GM23338 (cell line): Measurements from ENCODE around the gene ZEB2. TPM values are rescaled to one million over a fixed set of nuclear protein-coding genes. Genes with fewer than 3 reads are reported as not detected.

Source experiments
- ATAC-seq: fragments of 200-7000 bp; cut with Tn5 transposase; 3 replicates; pipeline ENCODE4 v1.9.1; 2020
- DNase-seq: peaks from one replicate; pipeline ENCODE4 v3.0.0-alpha.2; 2015; ENCODE audit warnings: low spot score
- H2AFZ ChIP-seq: fragments of 200-600 bp; sonication (generic); 2 replicates; pipeline ENCODE4 v1.8.0; 2016; ENCODE audit warnings: antibody characterized with exemption, mild to moderate bottlenecking, moderate library complexity
- H3F3A ChIP-seq: fragments of 200-600 bp; sonication (generic); replicated peaks from 2 replicates; pipeline ENCODE4 v1.8.0; 2017; ENCODE audit warnings: antibody characterized with exemption, mixed run types, low read depth
- H3K27ac ChIP-seq: fragments of 200-600 bp; sonication (generic); 2 replicates; pipeline ENCODE4 v1.6.1; 2016; ENCODE audit warnings: low read depth
- H3K27me3 ChIP-seq: fragments of 200-600 bp; sonication (generic); 2 replicates; pipeline ENCODE4 v1.8.0; 2016; ENCODE audit warnings: mild to moderate bottlenecking, mixed run types, moderate library complexity; ENCODE audit not compliant: insufficient read depth
- H3K36me3 ChIP-seq: fragments of 200-600 bp; sonication (generic); 2 replicates; pipeline ENCODE4 v1.8.0; 2016; ENCODE audit warnings: mild to moderate bottlenecking; ENCODE audit not compliant: insufficient read depth
- H3K4me1 ChIP-seq: fragments of 200-600 bp; sonication (generic); 2 replicates; pipeline ENCODE4 v1.8.0; 2016; ENCODE audit warnings: mild to moderate bottlenecking, moderate library complexity; ENCODE audit not compliant: insufficient read depth
- H3K4me2 ChIP-seq: fragments of 200-600 bp; sonication (generic); 2 replicates; pipeline ENCODE4 v1.7.1; 2017; ENCODE audit warnings: mixed run types
- H3K4me3 ChIP-seq: fragments of 200-600 bp; sonication (generic); 2 replicates; pipeline ENCODE4 v1.6.1; 2016; ENCODE audit warnings: mixed run types
- H3K79me2 ChIP-seq: fragments of 200-600 bp; sonication (generic); replicated peaks from 2 replicates; pipeline ENCODE4 v1.8.0; 2017; ENCODE audit warnings: mild to moderate bottlenecking; ENCODE audit not compliant: insufficient read depth
- H3K9me2 ChIP-seq: fragments of 200-600 bp; sonication (generic); 2 replicates; pipeline ENCODE4 v1.8.0; 2017; ENCODE audit not compliant: insufficient read depth
- H4K20me1 ChIP-seq: fragments of 200-600 bp; sonication (generic); replicated peaks from 2 replicates; pipeline ENCODE4 v1.8.0; 2017; ENCODE audit warnings: mild to moderate bottlenecking; ENCODE audit not compliant: insufficient read depth
- H3K27ac Mint-ChIP-seq: 2 replicates; pipeline ENCODE4 v1.8.0; 2020; ENCODE audit warnings: inconsistent platforms, mild to moderate bottlenecking, moderate library complexity, mixed read lengths
- H3K27me3 Mint-ChIP-seq: 3 replicates; pipeline ENCODE4 v1.8.0; 2022; ENCODE audit warnings: low read depth, mild to moderate bottlenecking, moderate library complexity, mixed read lengths, inconsistent platforms; ENCODE audit not compliant: insufficient read depth, poor library complexity
- H3K36me3 Mint-ChIP-seq: 3 replicates; pipeline ENCODE4 v1.8.0; 2021; ENCODE audit warnings: low read depth, mild to moderate bottlenecking, inconsistent platforms, moderate library complexity, mixed read lengths
- H3K4me1 Mint-ChIP-seq: 3 replicates; pipeline ENCODE4 v1.8.0; 2020; ENCODE audit warnings: mild to moderate bottlenecking, inconsistent platforms, mixed read lengths
- H3K4me3 Mint-ChIP-seq: 3 replicates; pipeline ENCODE4 v1.8.0; 2021; ENCODE audit warnings: moderate library complexity, mild to moderate bottlenecking, inconsistent platforms, mixed read lengths
- H3K9me3 Mint-ChIP-seq: 3 replicates; pipeline ENCODE4 v1.8.0; 2020; ENCODE audit warnings: moderate library complexity, mild to moderate bottlenecking, inconsistent platforms, mixed read lengths
- CREB1 ChIP-seq: fragments of 250-450 bp; sonication (Bioruptor Pico); IDR thresholded peaks from 2 replicates; pipeline ENCODE4 v1.5.0; 2020; ENCODE audit warnings: low read depth, mild to moderate bottlenecking, moderate library complexity
- EZH2 ChIP-seq: fragments of 200-600 bp; sonication (generic); IDR thresholded peaks from one replicate; pipeline ENCODE4 v1.8.0; 2017; ENCODE audit warnings: antibody characterized with exemption, mild to moderate bottlenecking, low read depth; ENCODE audit not compliant: unreplicated experiment
- EZH2phosphoT487 ChIP-seq: fragments of 200-600 bp; sonication (generic); IDR thresholded peaks from one replicate; pipeline ENCODE4 v1.8.1; 2018; ENCODE audit warnings: antibody characterized with exemption; ENCODE audit not compliant: unreplicated experiment
- JUNB ChIP-seq: IDR thresholded peaks from one replicate; pipeline ENCODE4 v1.6.1; 2016; ENCODE audit warnings: antibody characterized with exemption; ENCODE audit not compliant: unreplicated experiment
- NANOG ChIP-seq: IDR thresholded peaks from 2 replicates; pipeline ENCODE4 v1.6.1; 2016; ENCODE audit warnings: antibody characterized with exemption, borderline replicate concordance
- POLR2AphosphoS5 ChIP-seq: IDR thresholded peaks from 2 replicates; pipeline ENCODE4 v1.6.1; 2016; ENCODE audit warnings: antibody characterized with exemption, low read depth
- STAT1 ChIP-seq: IDR thresholded peaks from one replicate; pipeline ENCODE4 v1.6.1; 2016; ENCODE audit warnings: antibody characterized with exemption; ENCODE audit not compliant: unreplicated experiment
- ZNF114 ChIP-seq: fragments of 250-450 bp; sonication (Bioruptor Pico); IDR thresholded peaks from 2 replicates; pipeline ENCODE4 v1.5.0; 2020; ENCODE audit warnings: mild to moderate bottlenecking, moderate library complexity
- ZNF331 ChIP-seq: fragments of 250-450 bp; sonication (Bioruptor Pico); IDR thresholded peaks from 2 replicates; pipeline ENCODE4 v1.5.0; 2020; ENCODE audit warnings: low read depth, mild to moderate bottlenecking, moderate library complexity
- polyA plus RNA-seq: library from polyadenylated mRNA; unstranded; fragments of >200 nt; fragmentation: Nextera tagmentation; extraction: Ambion mirVana; gene quantifications from 2 replicates; pipeline ENCODE4 v1.2.1, GENCODE V29; 2016
- total RNA-seq: library from RNA; depleted of rRNA; stranded (reverse); fragments of >200 nt; shearing (Covaris generic); gene quantifications from 2 replicates; pipeline ENCODE4 v1.2.3, GENCODE V29; 2014
- TF ChIP-seq, protein P1 (sequence below): IDR thresholded peaks from 2 replicates; pipeline ENCODE4 v1.6.1; 2016; ENCODE audit warnings: antibody characterized with exemption
- TF ChIP-seq, protein P2 (sequence below), 2 experiments: fragments of 200-600 bp in 1 of 2; sonication (generic) in 1 of 2; conservative IDR thresholded peaks; 2 replicates each; pipeline versions ENCODE4 v1.5.1 to v1.6.1; 2016 to 2017; ENCODE audit warnings: antibody characterized with exemption in 2 of 2, low read depth in 2 of 2, mild to moderate bottlenecking in 2 of 2, moderate library complexity in 1 of 2
- TF ChIP-seq, protein P3 (sequence below): IDR thresholded peaks from one replicate; pipeline ENCODE4 v1.6.1; 2018; ENCODE audit warnings: antibody characterized with exemption; ENCODE audit not compliant: unreplicated experiment
- TF ChIP-seq, protein P4 (sequence below): fragments of 250-450 bp; sonication (Bioruptor Pico); IDR thresholded peaks from 2 replicates; pipeline ENCODE4 v1.5.0; 2020; ENCODE audit warnings: mild to moderate bottlenecking, moderate library complexity

Gene ZEB2
- total and polyA plus RNA-seq, 2 experiments from 2014 or later, result 0.45 TPM; not detected in 1

DNA sequence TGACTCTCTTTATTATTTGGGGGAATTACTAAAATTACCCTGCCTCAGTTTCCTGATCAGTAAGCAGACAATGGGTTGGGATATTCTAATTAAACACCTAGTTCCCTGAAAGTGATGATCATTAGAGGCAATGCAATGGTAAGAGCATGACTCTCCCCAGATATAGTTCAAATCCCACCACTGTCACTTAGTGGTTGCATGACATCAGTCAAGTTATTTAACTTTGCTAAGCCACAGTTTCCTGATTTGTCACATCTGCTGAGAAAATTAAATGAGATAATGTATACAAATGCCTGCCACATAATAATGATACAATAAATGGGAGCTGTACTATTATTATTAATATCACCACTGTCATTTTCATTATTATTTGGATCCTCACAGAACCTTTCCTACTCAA lies 29.9 kb downstream of the ZEB2 start (continued):
- no peak for TF ChIP-seq EZH2
- TF ChIP-seq EZH2phosphoT487, result no peak
- no peak for TF ChIP-seq ZNF114
- no peak for TF ChIP-seq NANOG
- TF ChIP-seq POLR2AphosphoS5, result no peak
- no peak for TF ChIP-seq ZNF331

DNA sequence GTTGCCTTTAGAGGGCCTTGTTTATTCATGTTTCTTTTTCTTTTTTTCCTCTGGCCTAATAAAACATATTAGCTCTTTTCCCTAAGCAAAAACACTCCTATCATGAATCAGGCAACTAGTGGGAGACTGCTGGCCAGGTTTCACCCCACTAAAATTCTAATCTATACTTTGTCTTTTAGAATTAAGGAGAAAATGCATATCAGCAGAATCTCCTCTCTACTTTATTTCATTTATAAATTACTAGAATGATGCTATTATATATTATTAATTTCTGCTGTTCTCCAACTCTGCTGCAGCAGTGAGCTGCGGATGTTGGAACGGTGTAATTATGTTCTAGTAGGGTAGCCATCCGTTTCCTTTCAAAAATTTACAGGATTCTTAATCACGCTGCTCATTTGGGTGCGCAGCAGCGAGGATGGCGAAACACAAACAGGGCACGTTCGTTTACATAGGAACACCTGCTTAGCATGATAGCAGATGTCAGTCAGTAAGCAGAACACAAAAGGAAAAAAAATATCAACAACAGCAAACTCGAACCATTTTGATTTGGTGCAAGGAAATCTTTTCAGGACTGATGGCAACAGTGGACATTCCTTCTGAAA lies 30.5 kb downstream of the ZEB2 start:
- Mint-ChIP-seq H3K4me1 (no peaks in the 10 kb centered on the region), H3K27me3 (no peaks in the 10 kb centered on the region), H3K36me3 (no peaks in the 10 kb centered on the region), H3K4me3 (no peak overlapping the region), H3K27ac (no peak overlapping the region), H3K9me3 (no peaks in the 10 kb centered on the region)
- H4K20me1 ChIP-seq, result no peaks in the 10 kb centered on the region
- H3K4me1 ChIP-seq, result no peaks in the 10 kb centered on the region
- H3K36me3 ChIP-seq, result no peaks in the 10 kb centered on the region
- no peak for ATAC-seq
- no peaks in the 10 kb centered on the region for H3K79me2 ChIP-seq
- no peaks in the 10 kb centered on the region for H3K9me2 ChIP-seq
- TF ChIP-seq, protein P1, sequence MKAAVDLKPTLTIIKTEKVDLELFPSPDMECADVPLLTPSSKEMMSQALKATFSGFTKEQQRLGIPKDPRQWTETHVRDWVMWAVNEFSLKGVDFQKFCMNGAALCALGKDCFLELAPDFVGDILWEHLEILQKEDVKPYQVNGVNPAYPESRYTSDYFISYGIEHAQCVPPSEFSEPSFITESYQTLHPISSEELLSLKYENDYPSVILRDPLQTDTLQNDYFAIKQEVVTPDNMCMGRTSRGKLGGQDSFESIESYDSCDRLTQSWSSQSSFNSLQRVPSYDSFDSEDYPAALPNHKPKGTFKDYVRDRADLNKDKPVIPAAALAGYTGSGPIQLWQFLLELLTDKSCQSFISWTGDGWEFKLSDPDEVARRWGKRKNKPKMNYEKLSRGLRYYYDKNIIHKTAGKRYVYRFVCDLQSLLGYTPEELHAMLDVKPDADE, result no peak
- TF ChIP-seq, protein P2, sequence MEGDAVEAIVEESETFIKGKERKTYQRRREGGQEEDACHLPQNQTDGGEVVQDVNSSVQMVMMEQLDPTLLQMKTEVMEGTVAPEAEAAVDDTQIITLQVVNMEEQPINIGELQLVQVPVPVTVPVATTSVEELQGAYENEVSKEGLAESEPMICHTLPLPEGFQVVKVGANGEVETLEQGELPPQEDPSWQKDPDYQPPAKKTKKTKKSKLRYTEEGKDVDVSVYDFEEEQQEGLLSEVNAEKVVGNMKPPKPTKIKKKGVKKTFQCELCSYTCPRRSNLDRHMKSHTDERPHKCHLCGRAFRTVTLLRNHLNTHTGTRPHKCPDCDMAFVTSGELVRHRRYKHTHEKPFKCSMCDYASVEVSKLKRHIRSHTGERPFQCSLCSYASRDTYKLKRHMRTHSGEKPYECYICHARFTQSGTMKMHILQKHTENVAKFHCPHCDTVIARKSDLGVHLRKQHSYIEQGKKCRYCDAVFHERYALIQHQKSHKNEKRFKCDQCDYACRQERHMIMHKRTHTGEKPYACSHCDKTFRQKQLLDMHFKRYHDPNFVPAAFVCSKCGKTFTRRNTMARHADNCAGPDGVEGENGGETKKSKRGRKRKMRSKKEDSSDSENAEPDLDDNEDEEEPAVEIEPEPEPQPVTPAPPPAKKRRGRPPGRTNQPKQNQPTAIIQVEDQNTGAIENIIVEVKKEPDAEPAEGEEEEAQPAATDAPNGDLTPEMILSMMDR (conservative IDR thresholded peaks at IDR 0.05; ENCODE audit: low read depth in 2 of 2), result no peak
- TF ChIP-seq CREB1 (CRISPR knock-in tag) (no peak), EZH2 (no peak), POLR2AphosphoS5 (no peak), STAT1 (no peak), ZNF114 (no peak), EZH2phosphoT487 (no peak), ZNF331 (no peak), JUNB (no peak), NANOG (no peak)
- TF ChIP-seq, protein P3, sequence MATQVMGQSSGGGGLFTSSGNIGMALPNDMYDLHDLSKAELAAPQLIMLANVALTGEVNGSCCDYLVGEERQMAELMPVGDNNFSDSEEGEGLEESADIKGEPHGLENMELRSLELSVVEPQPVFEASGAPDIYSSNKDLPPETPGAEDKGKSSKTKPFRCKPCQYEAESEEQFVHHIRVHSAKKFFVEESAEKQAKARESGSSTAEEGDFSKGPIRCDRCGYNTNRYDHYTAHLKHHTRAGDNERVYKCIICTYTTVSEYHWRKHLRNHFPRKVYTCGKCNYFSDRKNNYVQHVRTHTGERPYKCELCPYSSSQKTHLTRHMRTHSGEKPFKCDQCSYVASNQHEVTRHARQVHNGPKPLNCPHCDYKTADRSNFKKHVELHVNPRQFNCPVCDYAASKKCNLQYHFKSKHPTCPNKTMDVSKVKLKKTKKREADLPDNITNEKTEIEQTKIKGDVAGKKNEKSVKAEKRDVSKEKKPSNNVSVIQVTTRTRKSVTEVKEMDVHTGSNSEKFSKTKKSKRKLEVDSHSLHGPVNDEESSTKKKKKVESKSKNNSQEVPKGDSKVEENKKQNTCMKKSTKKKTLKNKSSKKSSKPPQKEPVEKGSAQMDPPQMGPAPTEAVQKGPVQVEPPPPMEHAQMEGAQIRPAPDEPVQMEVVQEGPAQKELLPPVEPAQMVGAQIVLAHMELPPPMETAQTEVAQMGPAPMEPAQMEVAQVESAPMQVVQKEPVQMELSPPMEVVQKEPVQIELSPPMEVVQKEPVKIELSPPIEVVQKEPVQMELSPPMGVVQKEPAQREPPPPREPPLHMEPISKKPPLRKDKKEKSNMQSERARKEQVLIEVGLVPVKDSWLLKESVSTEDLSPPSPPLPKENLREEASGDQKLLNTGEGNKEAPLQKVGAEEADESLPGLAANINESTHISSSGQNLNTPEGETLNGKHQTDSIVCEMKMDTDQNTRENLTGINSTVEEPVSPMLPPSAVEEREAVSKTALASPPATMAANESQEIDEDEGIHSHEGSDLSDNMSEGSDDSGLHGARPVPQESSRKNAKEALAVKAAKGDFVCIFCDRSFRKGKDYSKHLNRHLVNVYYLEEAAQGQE, result no peak
- TF ChIP-seq, protein P4, sequence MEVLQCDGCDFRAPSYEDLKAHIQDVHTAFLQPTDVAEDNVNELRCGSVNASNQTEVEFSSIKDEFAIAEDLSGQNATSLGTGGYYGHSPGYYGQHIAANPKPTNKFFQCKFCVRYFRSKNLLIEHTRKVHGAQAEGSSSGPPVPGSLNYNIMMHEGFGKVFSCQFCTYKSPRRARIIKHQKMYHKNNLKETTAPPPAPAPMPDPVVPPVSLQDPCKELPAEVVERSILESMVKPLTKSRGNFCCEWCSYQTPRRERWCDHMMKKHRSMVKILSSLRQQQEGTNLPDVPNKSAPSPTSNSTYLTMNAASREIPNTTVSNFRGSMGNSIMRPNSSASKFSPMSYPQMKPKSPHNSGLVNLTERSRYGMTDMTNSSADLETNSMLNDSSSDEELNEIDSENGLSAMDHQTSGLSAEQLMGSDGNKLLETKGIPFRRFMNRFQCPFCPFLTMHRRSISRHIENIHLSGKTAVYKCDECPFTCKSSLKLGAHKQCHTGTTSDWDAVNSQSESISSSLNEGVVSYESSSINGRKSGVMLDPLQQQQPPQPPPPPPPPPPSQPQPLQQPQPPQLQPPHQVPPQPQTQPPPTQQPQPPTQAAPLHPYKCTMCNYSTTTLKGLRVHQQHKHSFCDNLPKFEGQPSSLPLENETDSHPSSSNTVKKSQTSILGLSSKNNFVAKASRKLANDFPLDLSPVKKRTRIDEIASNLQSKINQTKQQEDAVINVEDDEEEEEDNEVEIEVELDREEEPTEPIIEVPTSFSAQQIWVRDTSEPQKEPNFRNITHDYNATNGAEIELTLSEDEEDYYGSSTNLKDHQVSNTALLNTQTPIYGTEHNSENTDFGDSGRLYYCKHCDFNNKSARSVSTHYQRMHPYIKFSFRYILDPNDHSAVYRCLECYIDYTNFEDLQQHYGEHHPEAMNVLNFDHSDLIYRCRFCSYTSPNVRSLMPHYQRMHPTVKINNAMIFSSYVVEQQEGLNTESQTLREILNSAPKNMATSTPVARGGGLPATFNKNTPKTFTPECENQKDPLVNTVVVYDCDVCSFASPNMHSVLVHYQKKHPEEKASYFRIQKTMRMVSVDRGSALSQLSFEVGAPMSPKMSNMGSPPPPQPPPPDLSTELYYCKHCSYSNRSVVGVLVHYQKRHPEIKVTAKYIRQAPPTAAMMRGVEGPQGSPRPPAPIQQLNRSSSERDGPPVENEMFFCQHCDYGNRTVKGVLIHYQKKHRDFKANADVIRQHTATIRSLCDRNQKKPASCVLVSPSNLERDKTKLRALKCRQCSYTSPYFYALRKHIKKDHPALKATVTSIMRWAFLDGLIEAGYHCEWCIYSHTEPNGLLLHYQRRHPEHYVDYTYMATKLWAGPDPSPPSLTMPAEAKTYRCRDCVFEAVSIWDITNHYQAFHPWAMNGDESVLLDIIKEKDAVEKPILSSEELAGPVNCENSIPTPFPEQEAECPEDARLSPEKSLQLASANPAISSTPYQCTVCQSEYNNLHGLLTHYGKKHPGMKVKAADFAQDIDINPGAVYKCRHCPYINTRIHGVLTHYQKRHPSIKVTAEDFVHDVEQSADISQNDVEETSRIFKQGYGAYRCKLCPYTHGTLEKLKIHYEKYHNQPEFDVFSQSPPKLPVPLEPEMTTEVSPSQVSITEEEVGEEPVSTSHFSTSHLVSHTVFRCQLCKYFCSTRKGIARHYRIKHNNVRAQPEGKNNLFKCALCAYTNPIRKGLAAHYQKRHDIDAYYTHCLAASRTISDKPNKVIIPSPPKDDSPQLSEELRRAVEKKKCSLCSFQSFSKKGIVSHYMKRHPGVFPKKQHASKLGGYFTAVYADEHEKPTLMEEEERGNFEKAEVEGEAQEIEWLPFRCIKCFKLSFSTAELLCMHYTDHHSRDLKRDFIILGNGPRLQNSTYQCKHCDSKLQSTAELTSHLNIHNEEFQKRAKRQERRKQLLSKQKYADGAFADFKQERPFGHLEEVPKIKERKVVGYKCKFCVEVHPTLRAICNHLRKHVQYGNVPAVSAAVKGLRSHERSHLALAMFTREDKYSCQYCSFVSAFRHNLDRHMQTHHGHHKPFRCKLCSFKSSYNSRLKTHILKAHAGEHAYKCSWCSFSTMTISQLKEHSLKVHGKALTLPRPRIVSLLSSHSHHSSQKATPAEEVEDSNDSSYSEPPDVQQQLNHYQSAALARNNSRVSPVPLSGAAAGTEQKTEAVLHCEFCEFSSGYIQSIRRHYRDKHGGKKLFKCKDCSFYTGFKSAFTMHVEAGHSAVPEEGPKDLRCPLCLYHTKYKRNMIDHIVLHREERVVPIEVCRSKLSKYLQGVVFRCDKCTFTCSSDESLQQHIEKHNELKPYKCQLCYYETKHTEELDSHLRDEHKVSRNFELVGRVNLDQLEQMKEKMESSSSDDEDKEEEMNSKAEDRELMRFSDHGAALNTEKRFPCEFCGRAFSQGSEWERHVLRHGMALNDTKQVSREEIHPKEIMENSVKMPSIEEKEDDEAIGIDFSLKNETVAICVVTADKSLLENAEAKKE (CRISPR knock-in tag), result no peak
- H3K27me3 ChIP-seq, result no peaks in the 10 kb centered on the region
- H3K27ac ChIP-seq, result no peak overlapping the region
- no peaks in the 10 kb centered on the region for H3F3A ChIP-seq
- no peak overlapping the region for H3K4me3 ChIP-seq
- DNase-seq, result no peak
- H2AFZ ChIP-seq, result no peak overlapping the region
- H3K4me2 ChIP-seq, result no peak overlapping the region
